Measurements from ENCODE around the gene EIF4G3.

Gene EIF4G3

DNA sequence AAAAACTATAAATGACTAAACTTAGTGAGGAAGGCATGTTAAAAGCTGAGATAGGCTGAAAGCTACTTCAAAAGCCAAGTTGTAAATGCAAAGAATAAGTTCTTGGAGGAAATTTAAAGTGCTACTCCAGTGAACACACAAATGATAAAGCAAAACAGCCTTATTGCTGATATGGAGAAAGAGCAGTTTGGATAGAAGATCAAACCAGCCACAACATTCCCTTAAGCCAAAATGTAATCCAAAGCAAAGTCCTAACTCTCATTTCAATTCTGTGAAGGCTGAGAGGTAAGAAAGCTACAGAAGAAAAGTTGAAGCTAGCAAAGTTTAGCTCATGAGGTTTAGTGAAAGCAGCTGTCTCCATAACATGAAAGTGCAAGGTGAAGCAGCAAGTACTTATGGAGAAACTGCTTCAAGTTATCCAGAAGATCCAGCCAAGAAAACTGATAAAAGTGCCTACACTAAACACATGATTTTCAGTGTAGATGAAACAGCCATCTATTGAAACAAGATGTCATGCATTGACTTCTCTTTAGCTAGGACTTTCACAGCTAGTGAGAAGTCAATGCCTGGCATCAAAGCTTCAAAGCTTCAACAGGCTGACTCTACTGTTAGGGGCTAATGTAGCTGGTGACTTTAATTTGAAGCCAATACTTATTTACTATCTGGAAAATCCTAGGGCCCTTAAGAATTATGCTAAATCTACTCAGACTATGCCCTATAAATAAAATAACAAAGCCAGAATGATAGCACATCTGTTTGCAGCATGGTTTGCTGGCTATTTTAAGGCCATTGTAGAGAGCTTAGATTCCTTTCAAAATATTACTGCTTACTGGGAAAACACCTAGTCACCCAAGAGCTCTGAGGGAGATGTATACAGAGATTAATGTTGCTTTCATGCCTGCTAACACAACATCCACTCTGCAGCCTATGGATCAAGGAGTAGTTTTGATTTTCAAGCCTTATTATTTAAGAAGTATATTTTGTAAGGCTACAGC, 188.6 kb downstream of the EIF4G3 start:
- DNase-seq = no peak

DNA sequence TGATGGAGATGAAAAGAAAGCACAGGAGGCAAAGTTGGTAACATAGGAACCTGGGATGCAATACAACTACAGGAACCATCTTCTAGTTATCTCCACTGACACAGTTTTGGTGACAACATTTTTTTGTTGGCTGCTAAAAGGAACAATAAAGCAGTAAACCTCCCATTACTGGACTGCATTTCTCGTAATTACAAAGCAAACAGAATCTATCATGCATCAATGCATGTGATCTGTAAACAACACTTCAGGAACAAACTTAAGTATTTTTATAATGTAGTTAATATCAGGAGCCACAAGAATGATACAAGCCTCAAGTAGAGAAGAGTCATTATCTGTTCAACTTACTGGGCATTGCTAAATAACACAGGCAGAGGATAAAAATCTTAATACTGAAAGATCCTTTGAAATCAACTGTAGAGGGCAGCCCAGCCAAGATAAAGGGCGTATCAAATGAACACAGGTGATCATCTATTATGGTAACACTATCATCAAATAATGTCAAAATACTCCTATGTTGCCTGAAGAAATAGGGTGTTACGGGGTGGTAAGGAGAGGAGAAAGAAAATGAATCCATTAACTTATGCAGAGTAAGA, 193.3 kb downstream of the EIF4G3 start:
- DNase-seq = peak in 1 of 2 donors; percentile 5

DNA sequence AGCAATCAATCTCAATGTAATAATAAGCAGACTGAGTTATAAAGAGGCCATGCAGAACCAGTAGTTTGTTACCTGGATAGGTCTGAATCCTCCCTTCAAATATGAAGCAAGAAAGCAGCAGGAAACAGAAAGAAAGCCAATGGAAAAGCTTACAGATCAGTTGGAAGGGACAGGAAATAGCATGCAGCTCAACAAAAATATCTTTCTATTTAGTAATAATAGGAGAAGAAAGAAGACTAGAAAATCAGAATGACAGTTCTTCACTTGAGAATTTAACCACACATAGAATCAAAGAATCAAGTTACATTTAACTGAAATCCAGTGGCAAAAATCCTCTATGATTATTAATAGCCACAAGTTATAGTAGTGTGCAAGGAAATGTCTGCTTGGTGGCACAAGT, 194.4 kb downstream of the EIF4G3 start:
- no peak for DNase-seq

DNA sequence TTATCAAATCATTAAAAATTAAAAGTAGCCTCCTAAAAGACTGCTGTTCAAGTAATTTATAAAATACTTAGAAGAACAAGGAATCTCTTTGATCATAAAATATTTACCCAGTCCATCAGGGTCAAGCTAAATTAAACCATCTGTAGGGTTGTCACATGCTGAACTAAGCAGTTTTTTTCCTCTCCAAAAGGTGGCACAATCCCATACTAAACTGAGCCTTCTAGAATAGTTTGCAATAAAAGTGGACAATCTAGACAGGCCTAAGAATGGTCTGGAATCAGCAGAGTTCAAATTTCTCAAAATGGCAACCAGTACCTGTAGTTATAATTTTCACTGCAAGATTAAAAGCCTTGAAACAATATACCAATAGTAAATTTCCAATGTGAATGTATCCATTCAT, 194.8 kb downstream of the EIF4G3 start:
- DNase-seq = no peak

DNA sequence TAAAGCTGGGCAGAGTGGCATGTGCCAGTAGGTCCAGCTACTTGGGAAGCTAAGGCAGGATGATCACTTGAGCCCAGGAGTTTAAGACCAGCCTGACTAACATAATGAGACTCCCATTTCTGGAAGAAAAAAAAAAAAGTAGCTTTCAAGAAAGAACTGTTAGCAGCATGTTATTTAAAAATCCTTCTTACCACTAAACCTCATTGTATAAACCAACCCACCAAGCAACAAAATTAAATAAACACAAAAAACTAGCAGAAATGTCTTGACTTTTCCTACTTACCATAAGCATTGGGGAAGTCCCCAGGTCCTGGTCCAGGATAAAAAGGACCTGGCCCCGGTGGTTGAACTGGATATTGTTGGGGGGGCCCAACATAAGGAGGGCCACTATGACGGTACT, 196.6 kb downstream of the EIF4G3 start:
- DNase-seq = no peak

DNA sequence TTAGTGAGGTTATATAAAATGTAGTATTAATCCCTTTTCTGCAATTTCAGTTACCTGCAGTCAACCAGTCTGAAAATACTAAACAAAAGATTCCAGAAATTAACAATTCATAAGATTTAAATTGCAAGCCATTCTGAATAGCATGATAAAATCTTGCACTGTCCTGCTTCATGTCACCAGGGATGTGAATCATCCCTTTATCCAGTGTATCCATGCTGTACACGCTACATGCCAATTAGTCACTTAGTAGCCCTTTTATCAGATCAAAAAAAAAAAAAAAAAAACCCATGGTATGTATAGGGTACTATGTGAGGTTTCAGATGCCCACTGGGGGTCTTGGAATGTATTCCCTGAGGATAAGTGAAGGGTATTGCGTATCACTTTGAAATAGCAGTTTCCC, 198.3 kb downstream of the EIF4G3 start:
- DNase-seq = no peak

DNA sequence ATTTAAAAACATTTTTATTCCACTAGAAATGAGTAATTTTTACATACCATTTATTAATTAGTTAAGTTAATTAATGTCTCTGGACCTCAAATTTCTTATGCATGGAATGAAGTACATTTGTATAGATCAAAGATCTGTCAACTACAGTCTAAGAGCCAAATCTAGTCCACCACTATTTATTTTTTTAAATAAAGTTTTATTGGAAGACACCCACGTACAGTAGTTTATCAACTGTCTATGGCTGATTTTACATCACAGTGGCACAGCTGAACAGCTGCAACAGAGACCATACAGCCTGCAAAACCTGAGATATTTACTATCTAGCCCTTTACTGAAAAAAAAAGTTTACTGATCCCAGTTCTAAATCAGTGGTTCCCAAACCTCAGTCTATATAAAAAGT, 201.0 kb downstream of the EIF4G3 start:
- DNase-seq = no peak

DNA sequence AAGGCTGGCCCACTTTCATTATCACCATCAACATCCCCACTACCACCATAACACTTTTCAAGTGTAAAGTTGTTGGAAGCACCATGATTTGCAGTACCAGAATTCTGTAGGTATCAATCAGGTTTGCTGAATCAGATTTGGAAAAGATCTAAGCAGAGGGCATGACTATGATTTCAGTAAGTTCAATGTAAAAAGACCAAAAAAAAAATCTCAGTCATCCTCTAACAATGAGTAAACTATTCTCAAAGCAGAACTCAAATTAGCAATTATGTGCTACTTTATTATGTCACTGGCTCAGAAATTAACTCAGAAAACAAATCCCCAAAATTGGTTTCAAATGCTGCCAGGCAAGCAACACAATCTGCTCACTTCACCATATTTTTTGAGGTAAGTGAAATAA, 201.7 kb downstream of the EIF4G3 start:
- no peak for DNase-seq

DNA sequence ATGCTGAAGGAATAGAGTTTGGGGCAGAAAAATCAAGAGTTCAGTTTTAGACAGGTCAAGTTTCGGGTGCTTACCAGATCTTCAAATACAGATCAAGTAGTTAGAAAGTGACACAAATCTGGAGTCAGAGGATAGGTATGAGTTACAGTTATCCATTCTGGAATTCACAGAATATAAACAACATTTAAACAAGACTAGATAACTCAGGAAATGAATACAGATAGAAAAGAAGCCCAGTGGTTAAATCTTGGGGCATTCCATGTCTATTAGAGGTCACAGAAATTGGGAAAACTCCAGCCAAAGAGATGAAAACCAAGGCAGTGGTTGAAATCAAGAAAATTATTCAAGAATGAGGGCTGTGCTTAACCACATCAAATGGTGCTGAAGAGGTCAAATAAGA, 202.6 kb downstream of the EIF4G3 start:
- no peak for DNase-seq

DNA sequence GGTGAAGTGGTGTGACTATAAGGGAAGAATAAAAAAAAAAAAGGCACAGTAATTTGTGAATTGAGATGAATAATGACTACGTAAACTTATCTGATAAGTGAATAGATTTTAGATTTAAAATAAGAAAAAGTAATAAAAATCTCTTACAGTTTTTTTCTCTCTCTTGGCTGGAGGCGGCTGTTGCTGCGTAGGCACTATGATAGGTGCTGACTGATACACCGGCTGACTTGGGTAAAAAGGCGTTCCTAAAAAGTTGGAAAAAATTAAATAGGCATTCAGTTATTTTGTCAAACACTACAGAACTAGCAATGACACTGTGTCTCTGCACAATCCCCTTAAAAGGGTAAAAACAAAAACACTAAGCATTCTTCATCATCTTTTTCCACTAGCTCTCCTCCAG, 203.8 kb downstream of the EIF4G3 start:
- no peak for DNase-seq

DNA sequence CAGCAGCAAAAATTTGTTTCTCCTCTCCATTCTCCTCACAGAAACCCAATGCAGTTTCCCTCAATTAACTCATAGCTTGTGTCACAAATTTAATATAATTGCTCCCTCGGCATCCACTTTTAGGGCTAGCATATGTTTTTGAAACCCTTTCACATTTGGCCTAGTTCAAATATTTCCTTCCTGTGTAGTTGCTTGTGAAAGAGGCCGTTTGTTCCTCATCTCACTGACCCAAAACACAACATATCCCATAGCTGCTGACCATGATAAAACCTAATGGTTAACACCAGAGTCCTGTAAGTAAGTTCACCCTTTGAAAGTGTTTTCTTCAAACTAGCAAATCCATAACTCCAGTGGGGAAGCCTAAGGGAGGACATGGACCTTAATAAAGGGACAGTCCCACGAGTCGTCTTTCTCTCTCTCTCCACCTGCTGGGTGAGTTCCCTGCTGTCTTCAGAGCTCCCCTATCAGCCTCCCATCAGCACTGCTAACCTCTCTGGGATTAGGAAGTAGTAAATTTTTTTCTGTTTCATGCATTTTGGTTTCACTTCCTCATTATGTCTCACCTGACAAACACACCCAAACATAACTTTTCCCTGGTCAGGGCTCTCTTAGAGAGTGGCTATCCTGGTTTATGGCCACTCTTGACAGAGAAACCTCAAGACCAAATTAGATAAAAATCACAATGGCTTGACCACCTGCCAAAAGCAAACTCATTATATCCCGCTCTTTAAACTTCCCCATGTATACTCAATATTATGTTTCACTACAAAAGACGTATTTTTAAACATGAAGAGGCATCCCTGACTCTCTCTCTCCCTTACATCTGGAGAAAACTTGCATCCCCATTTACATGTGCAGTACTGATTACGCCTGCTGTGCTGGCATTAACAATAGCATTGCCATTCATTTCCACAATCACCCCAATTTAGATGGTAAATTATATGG, 211.9 kb downstream of the EIF4G3 start:
- DNase-seq = peak in 1 of 2 donors; percentile 2

DNA sequence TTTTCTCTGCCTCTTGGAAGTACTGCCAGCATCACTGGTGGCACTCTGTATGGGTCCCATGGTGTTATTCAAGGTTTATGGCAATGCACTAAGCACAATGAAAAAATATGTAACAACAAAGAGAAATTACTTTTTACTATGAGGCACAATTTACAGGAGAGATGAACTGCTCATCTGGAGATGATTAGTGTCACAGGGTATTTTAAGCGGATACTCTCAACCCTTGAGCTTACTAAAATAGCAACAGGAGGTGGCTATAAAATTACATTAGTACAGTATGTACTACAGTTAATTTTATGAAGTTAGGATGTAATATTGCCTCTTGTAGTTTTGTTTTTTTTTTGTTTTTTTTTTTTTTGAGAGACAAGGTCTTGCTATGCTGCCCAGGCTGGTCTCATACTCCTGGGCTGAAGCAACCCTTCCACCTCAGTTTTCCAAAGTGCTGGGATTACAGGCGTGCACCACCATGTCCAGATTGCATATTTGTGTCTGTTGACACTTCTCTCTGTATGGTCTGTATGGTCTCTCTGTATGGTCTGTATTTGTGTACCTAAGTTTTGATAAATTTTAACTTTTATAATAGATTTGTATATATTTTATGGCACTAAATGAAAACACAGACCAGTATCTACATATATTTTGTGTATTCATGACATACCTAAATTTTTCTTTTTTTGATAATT, 214.0 kb downstream of the EIF4G3 start:
- DNase-seq = no peak

DNA sequence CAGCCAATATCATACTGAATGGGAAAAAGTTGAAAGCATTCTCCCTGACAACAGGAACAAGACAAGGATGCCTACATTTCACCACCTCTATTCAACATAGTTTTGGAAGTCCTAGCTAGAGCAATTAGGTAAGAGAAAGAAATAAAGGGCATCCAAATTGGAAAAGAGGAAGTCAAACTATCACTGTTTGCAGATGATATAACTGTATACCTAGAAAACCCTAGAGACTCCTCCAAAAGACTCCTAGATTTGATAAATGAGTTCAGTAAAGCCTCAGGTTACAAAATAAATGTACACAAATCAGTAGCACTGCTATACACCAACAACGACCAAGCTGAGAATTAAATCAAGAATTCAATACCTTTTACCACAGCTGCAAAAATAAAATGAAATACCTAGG, 218.3 kb downstream of the EIF4G3 start:
- DNase-seq = no peak

DNA sequence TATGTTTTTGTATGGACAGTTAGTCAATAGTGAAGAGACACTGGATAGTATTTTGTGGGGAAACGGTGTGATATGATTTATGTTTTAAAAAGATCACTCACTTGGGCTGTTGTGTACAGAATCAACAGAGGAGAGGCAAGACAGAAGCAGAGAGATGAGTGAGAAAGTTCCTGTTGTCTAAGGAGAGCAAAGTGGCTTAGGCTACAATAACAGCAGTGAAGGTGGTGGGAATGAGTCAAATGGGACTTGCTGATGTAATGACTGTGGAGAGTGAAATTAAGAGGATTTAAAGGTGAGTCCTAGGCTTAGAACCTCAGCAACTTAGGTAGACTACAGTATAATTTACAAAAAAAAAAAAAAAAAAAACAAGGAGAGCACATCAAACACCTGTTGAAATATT, 220.4 kb downstream of the EIF4G3 start:
- no peak for DNase-seq

DNA sequence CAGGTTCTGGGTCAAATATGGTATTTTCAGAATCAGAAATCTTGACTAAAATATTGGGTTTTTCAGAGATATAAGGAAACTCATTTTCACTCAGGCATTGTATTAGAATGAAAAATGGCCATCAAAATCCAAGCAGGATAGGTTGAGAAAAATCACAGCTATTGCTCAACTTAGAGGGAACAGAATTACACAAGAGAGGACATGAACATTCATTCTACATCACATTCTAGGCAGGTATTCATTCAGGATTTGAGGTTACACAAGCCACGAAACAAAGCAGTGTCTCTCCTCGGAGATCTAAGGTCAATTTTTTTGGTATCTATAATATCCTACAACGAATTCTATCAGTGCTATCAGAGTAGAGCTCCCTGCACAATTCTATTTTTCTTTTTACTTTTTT, 226.0 kb downstream of the EIF4G3 start:
- no peak for DNase-seq

DNA sequence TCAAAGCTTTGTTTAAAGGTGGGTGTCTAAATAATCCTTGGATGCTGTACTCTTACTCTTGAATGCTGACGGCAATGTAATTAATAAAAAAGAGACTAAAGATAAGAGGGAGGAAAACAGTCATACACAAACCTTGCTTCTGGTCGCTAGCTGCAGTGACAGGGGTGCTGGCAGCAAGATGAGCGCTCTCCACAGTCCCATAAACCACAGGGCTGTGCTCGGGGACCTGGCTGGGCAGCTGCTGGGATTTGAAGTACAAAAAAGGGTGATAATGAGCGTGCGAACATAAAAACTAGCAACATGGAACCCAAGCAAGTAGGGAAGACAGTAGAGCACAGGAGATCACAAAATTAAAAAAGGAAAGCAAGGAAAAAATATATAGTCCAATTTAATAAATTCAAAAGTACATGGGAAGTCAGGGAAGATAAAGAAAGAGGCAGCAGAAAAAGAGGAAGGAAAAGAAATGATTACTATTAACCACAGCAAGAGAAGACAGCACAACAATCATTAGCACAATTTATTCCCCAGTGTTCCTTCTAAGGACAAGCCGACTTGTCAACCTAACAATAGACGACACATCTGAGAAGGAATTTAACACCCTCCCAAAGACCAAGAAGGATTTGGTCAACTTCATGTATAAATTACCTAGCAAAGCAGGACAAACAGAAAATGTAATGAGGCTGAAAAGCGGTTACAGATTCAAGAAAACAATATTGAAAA, 226.7 kb downstream of the EIF4G3 start:
- no peak for DNase-seq

DNA sequence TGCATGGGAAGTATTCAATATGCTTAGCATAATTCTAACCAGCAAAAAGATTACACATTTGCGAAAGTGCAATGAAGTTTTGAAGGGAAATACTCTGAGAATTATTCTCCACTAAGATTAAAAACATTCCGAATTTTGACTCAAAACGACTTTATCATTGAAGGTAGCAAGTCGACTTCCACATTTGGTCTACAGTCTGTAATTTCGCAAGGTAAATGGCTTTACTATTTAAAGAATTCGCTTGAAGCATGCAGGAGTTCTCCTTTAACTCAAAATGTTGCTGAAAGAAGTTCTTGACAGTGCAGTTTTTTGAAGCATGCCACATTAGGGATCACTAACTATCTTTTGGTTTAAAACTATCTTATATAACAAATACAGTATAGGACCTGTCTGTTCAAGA, 228.6 kb downstream of the EIF4G3 start:
- no peak for DNase-seq

DNA sequence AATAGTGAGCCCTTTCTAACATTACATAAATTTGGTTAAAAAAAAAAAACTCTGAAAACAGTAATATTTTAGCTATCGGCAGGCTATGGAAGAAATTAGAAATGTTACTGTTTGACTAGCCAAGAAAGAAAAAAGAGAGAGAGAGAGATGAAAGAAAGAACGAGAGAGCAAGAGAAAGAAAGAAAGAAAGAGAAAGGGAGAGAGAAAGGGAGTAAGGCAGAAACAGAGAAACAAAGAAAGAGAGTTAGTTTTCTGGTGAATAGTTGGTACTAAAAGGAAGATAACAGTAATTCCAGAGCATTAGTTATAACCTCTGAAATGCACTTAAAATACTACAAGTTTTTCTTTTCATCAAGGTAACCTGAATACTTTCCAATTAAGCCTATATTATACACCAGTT, 229.3 kb downstream of the EIF4G3 start:
- no peak for DNase-seq

DNA sequence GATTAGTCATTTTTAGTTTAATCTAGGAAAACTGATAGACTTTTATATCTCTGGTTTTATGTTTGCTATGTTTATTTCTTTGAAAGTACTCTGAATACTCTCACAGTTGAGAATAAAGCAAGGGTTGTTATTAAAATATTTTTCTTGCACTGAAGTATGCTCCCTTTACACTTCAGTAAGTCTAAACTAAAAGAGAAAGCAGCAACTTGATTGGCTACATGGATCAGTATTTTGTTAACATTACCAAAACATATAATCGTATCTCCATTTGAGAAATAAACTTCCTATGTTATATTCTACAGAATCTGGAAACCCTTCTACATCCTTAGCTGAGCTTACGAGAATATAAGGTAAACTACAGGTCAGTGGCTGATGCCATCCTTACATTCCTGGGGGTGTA, 240.1 kb downstream of the EIF4G3 start:
- DNase-seq = no peak

DNA sequence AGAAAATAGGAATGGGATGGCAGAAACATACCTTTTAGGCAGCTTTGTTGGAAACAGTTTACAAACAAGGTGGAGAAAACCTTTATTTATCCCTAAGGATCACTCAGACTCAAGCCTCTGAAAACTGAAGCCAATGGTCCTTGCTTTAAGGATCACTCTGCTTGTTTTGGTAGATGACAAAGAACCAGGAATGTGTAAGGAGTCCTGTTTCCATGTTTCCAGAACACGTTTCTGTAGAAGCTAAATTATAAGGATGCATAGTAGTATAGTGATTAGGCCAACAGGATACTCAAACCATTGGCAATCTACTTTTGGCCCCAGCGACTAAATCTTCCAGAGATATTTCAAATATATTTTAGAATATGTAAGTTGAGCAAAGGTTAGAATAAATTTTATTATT, 240.5 kb downstream of the EIF4G3 start:
- no peak for DNase-seq

DNA sequence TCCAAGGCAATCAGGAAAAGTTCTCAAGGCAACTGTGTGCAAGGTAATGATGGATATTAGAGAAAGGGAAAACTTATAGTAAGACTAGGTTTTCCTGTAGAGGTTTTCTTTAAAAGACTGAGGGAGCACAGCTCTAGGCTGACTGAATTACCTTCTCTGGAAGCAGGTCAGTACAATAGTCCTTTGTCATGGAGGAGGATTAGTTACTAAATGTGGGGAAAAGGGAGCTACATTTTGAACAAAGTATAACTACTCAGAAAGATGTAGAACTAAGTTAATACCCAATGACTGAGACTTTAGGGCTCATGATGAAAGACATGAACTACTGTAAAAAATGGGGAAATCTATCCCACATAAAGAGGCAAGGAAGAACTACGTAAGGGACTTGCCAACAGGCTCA, 241.0 kb downstream of the EIF4G3 start:
- DNase-seq = no peak

DNA sequence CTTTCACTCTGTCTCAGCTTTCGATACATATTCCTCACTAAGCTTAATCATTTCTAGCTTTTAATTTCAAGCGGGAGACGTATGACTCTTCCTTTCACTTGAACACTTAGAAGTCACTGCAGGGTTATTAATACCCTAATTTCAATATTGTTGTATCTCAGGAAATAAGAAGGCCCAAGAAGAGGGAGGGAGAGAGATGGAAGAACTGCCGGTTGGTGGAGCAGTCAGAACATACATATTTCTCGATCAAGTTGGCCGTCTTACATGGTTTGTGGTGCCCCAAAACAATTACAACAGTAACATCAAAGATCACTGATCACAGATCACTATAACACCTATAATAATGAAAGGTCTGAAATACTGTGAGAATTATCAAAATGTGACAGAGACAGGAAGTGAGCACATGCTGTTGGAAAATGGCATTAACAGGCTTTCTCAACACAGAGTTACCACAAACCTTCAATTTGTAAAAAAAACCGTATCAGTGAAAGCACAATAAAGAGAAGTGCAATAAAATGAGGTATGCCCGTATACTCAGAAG, 244.2 kb downstream of the EIF4G3 start:
- peak in 1 of 2 donors; percentile 19 for DNase-seq

Measured in CD4-positive, alpha-beta T cell treated with Interferon alpha-2 for 1 hour (primary cell).